Fibroblast of skin of back (primary cell): ENCODE data around the gene SPART. TPM values are rescaled to one million over a fixed set of nuclear protein-coding genes. Genes with fewer than 3 reads are reported as not detected.

Experiments
- DNase-seq: peaks from one replicate; pipeline ENCODE4 v3.0.0-alpha.2; 2013
- polyA plus RNA-seq, 2 experiments: library from polyadenylated mRNA; unstranded; fragments of 120-200 nt; gene quantifications; one replicate each; pipeline ENCODE4 v1.2.1, GENCODE V29; 2013; ENCODE audit not compliant: insufficient read length in 2 of 2

The SPART gene
- 45.8 TPM for polyA plus RNA-seq (2013, experiment 1 of 2; ENCODE audit: insufficient read length)
- polyA plus RNA-seq (2013, experiment 2 of 2; ENCODE audit: insufficient read length) = 58.4 TPM

- peak; percentile 89 for DNase-seq
Measured at GRCh38 chr13:36346222-36347083, at the start of gene SPART. TSS of gene SPART (minus strand) at chr13:36346394. CDS start at chr13:36335830, 10,564 bp downstream.

- peak; percentile 64 for DNase-seq
Measured at GRCh38 chr13:36395280-36395679, 49.1 kb upstream of the SPART start.

DNA sequence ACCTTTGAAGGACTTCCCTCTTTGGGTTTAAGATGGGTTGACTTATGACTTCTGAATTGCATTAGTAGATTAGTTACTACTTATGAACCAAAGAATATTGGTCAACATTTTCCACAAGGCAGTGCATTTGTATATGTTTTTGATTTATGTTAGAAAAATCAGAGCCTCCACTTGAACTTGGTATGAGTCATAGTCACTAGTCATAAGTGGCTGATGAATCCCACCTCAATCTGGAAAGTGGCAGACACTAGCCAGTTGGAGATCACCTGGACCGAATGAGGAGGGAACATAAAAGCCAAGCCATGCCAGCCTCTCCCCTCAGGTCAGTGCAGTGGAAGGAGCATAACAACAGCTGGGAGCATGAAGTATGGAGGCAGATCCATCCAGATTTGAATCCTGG lies 39.3 kb upstream of the SPART start:
- no peak for DNase-seq

GRCh38 chr13:36382030-36382429 lies 35.8 kb upstream of the SPART start:
- DNase-seq = no peak

- DNase-seq = peak; percentile 21
Measured at GRCh38 chr13:36377826-36378468, 31.8 kb upstream of the SPART start.

- no peak for DNase-seq
Measured at GRCh38 chr13:36374063-36374462, 27.9 kb upstream of the SPART start.

- DNase-seq = no peak
Measured at GRCh38 chr13:36371185-36371584, 25.0 kb upstream of the SPART start.

- DNase-seq = no peak
Measured at GRCh38 chr13:36370108-36370429, 23.9 kb upstream of the SPART start.

DNA sequence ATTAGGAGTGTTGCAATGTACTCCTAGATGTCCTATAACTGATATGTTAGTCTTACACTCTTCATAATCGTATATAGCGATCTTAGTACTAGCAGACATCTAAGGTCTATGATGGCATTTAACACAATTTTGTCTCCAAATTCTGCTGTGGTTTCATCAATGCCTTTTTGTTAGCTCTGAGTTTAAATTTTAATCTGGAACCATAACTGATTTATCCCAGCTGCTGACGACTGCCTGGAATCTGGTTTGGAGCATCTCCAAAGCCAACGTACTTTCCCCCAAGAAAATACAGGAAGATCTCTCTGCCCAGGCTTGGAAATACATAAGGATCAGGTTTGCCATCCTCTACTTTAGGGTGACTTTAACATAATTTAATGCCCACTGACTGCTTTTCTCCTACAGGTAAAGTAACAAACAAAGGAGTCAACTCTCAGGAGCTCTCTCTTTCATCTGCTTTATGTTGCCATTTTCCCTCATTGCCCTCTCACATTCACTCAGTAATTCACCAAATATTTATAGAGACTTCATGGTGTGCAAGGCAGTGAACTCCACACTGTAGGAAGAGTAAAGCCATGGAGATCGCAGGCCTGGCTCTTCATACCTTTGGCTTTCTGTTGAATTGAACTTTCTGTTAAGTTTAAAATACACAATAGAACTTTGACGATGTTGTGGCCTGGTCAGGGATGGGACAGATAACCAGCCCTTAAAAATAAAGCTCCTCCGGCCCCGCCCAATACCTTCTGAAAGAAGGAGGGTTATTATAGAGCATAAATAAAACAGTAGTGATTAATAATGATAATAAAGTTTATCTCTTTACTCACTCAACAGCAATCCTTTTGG lies 23.3 kb upstream of the SPART start:
- DNase-seq = peak; percentile 14

DNA sequence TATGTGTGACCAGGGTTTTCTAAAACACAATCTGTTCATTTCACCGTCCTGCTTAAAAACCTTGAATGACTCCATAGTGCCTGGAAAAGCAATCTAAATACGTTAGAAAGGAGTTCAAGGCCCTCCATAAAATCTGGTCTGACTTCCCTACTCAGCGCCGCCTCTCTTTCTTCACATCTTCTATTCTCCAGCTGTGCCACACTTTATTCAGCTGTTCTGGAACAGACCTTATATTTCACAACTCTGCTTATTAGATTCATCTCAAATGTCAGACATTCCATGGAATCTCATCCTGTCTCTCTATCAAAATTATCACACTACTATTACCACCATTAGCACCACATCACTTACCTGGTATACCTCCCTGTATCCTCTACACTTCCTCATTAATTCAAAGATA lies 19.8 kb upstream of the SPART start:
- DNase-seq = no peak

- no peak for DNase-seq
Measured at GRCh38 chr13:36363366-36363863, 17.2 kb upstream of the SPART start.

GRCh38 chr13:36362914-36363313 lies 16.7 kb upstream of the SPART start:
- DNase-seq = no peak

DNA sequence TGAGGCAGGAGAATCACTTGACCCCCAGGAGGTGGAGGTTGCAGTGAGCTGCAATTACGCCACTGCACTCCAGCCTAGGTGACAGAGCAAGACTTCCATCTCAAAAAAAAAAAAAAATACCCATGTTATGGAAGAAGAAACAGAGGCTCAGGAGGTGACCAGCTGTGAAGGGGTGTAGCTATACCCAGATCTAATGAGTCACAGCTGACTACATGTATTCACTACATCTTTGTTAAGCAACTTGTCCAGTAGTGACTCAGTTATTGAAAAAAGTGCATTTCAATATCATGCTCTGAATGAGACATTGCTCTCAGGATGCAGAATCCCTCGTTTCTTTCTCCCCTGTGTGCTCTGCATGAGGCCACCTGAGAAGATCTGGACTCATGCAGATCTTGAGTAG lies 16.1 kb upstream of the SPART start:
- peak; percentile 79 for DNase-seq

DNA sequence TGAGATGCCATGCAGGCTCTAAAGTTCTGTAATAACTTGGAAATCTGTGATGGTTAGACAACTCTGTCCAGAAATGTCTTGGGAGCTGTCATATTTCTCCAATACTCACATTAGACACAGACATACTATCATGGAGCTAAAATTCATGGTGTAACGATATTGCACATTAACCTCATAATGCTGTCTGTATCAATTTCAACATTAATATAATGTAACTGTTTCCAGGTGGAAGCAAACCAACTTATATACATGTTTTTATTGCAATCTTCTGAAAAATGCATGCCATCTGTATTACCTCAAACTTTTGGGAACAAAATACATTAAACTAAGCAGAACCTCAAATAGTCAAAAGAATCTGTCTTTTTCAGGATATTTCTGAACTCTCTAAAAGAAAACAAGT lies 14.7 kb upstream of the SPART start:
- no peak for DNase-seq

DNA sequence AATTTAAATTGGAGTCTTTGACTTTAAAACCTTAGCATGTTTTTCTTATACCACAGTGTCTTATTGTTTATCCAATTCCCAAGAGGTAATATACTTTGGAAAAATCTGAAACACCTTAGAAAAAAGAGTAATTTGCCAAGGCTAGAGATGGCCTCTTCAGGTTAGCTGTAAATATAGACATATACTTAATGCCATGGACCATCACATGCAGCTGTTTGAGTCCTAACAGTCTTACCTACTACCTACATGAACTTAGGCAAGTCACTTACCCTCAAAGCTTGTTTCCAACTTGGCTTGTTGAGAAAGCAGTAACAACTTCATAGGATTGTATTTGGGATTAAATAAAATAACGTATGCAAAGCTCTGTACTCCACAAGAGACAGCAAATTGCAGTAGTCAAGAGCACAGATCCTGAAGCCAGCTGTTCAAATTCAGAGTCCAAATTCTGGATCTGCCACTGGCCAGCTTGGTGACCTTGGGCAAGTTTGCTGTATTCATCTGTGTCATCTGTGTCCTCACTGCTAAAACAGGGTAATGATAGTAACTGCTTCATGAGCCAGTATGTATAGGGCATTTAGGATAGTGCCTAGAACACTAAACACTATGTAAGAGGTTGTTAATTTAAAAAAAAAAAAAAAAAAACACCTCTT lies 13.2 kb upstream of the SPART start:
- DNase-seq = no peak

DNA sequence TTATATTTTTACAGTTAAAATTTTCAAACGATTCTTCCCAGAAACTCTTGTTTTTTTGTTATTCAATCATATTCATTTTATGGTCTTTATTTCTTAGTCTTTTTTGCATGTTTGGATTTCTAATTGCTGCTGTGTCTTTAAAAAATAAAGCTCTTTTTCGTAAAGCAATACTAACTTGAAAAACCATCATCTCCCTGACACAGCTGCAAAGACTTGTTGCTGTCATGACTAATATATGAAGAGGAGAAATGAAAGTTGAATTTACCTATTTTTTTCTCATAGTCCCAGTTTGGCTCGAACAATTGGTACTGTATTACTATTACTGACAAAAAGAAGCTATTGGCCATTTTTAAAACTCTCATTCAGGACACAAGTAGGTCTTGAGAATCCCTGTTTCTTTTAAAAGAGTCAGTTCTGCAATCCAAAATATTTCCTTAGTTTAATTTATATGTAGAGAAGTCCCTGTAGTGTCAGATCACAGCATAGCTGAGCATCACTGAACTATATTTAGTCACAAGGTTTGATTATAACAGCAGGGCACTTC lies 12.1 kb upstream of the SPART start:
- no peak for DNase-seq

DNA sequence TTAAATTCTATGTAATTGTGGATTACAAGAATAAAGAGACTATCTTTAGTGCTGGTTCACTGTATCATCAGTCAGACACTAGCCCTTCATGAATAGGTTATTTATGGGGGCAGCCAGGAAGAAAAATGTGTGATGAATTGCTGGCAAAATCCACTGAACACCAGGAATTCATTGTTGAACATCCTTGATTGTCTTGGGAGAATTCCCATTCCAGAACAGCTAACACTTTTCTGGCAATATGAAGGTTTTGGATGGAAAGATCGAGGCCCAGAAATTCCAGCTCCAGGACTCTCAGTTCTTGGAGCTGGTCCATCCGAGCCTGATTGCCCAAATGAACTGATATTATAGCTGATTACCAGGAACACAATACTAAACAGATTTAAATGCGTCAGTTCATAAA lies 11.5 kb upstream of the SPART start:
- DNase-seq = no peak

DNA sequence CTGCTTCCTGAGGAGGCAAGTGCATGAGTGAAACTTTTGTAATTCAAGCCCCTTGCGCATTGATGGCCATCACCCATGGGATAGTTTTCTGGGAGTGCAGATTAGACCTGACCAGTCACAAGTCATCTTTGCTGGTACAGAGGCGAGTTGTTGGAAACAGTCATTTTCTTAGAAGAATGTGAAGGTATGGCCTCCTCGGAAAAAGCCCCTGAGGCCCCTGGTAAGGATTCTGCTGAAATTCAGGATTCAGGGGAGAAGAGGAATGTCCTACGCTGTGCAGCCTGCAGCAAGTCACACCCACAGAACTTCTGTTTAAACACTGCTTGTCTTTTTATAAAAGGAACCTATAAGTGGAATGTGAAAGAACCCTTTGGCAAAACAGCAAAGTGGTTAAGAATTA lies 11.0 kb upstream of the SPART start:
- no peak for DNase-seq

- no peak for DNase-seq
Measured at GRCh38 chr13:36356058-36356457, 9.9 kb upstream of the SPART start.

GRCh38 chr13:36355632-36356031 lies 9.4 kb upstream of the SPART start:
- no peak for DNase-seq

GRCh38 chr13:36354842-36355623 lies 8.8 kb upstream of the SPART start:
- DNase-seq = no peak
